Panc1 (cell line): ENCODE data around the gene MRPS22. TPM values are rescaled to one million over a fixed set of nuclear protein-coding genes. Genes with fewer than 3 reads are reported as not detected.
A peak's percentile ranks its signal among the peaks of the same experiment; 100 is the strongest.

Source experiments
- ATAC-seq: fragments of 200-7000 bp; cut with Tn5 transposase; 2 replicates; pipeline ENCODE4 v1.9.1; 2020; ENCODE audit warnings: mild to moderate bottlenecking, moderate library complexity
- BruUV-seq: library from RNA; stranded (reverse); fragments of 400-500 nt; replicated peaks from 2 replicates; lab custom pipeline; 2021; lab: Mats Ljungman, UMichigan
- CTCF ChIA-PET: fragments of 300-600 bp; sonication (Branson Sonifier 250); formaldehyde crosslinking; loops from one replicate; lab custom pipeline; 2022; ENCODE audit warnings: antibody characterized with exemption; lab: Charles Lee
- POLR2A ChIA-PET: fragments of 300-600 bp; sonication (Branson Sonifier 250); formaldehyde crosslinking; loops from one replicate; lab custom pipeline; 2022; ENCODE audit warnings: antibody characterized with exemption; lab: Charles Lee
- DNase-seq: peaks from one replicate; pipeline ENCODE4 v3.0.0-alpha.2; 2010; ENCODE audit warnings: low read depth, low spot score
- H3K27ac ChIP-seq: 2 replicates; pipeline ENCODE4 v1.5.1; 2011; ENCODE audit warnings: mild to moderate bottlenecking, low read length, inconsistent platforms
- H3K27me3 ChIP-seq: fragments of 200-500 bp; sonication (Bioruptor generic); 2 replicates; pipeline ENCODE4 v1.6.0; 2014; ENCODE audit warnings: low read length, inconsistent platforms; ENCODE audit not compliant: control insufficient read depth, insufficient read depth
- H3K36me3 ChIP-seq: fragments of 200-500 bp; sonication (Bioruptor generic); 2 replicates; pipeline ENCODE4 v1.5.1; 2014; ENCODE audit warnings: inconsistent platforms, mild to moderate bottlenecking, low read length, moderate library complexity; ENCODE audit not compliant: control insufficient read depth, insufficient read depth
- H3K4me1 ChIP-seq: 2 replicates; pipeline ENCODE4 v1.5.1; 2011; ENCODE audit warnings: inconsistent platforms, mild to moderate bottlenecking, low read length, moderate library complexity; ENCODE audit not compliant: control insufficient read depth, insufficient read depth
- H3K4me3 ChIP-seq, 2 experiments: 2 replicates each; pipeline ENCODE4 v1.5.1; 2011 to 2012; ENCODE audit warnings: low read depth in 2 of 2, low read length in 2 of 2, mild to moderate bottlenecking in 2 of 2, inconsistent platforms in 1 of 2, moderate library complexity in 1 of 2
- H3K9me3 ChIP-seq: fragments of 200-500 bp; sonication (Bioruptor generic); 2 replicates; pipeline ENCODE4 v1.5.1; 2014; ENCODE audit warnings: low read depth, mild to moderate bottlenecking, inconsistent platforms, low read length, moderate library complexity; ENCODE audit not compliant: control insufficient read depth, insufficient read depth
- CTCF ChIP-seq: fragments of 450-650 bp; IDR thresholded peaks from 2 replicates; pipeline ENCODE4 v1.5.1; 2017; ENCODE audit warnings: mild to moderate bottlenecking
- POLR2AphosphoS5 ChIP-seq: IDR thresholded peaks from 2 replicates; pipeline ENCODE4 v1.6.1; 2012; ENCODE audit warnings: mild to moderate bottlenecking, low read depth, low read length, moderate library complexity
- REST ChIP-seq, 2 experiments: IDR thresholded peaks; 2 replicates each; pipeline ENCODE4 v1.6.1; 2011 to 2012; ENCODE audit warnings: low read depth in 2 of 2, control low read depth in 1 of 2, low read length in 1 of 2, mild to moderate bottlenecking in 1 of 2, moderate library complexity in 1 of 2; ENCODE audit not compliant: insufficient read depth in 1 of 2
- SIN3A ChIP-seq: IDR thresholded peaks from 2 replicates; pipeline ENCODE4 v1.6.1; 2012; ENCODE audit warnings: low read depth, mild to moderate bottlenecking, low read length, moderate library complexity, borderline replicate concordance; ENCODE audit not compliant: insufficient read depth
- TCF7L2 ChIP-seq: IDR thresholded peaks from 2 replicates; pipeline ENCODE4 v1.6.1; 2011; ENCODE audit warnings: mild to moderate bottlenecking, low read depth, low read length, inconsistent platforms
- in situ Hi-C: cut with HindIII; loops from 2 replicates; pipeline ENCODE4 v1.10.0; 2016; ENCODE audit warnings: low sequenced_read_pairs, low pct_unique_long_range_greater_than_20kb
- intact Hi-C: fragments of 100-400 bp; cut with micrococcal nuclease; formaldehyde crosslinking; loops from one replicate; pipeline ENCODE4 v1.10.0; 2022; ENCODE audit not compliant: unreplicated experiment
- total RNA-seq: library from RNA; stranded (reverse); gene quantifications from one replicate; pipeline ENCODE4 v1.2.1, GENCODE V29; 2021; ENCODE audit not compliant: unreplicated experiment

Gene MRPS22
- total RNA-seq, 1 experiment from 2014 or later: 61.9 TPM

- no peak for TF ChIP-seq REST (IDR thresholded peaks at IDR 0.05; ENCODE audit: insufficient read depth in 1 of 2, low read depth in 2 of 2, low read length in 1 of 2)
Measured at GRCh38 chr3:139300416-139300815, 43.4 kb upstream of the MRPS22 start (continued).

GRCh38 chr3:139301183-139301582 is 42.6 kb upstream of the MRPS22 start:
- intact Hi-C loops: no loop called here
- CTCF ChIA-PET: interaction anchor here (0.5 to 1.0 kb wide), 2 partner anchors 18 to 365 kb away, joined by 3 to 4 read pairs; no protein-coding TSS in a partner anchor
- no peak for ATAC-seq
- Histone ChIP-seq H3K36me3 (no peaks in the 10 kb centered on the region), H3K9me3 (no peaks in the 10 kb centered on the region), H3K4me1 (peaks cover 58% of the 10 kb centered on the region), H3K27me3 (no peaks in the 10 kb centered on the region), H3K27ac (peak overlapping the region; percentile 81), H3K4me3 (no peak overlapping the region)
- DNase-seq: no peak
- POLR2A ChIA-PET: no interaction called here
- BruUV-seq: no TSS peak
- TF ChIP-seq SIN3A (no peak), REST (IDR thresholded peaks at IDR 0.05; ENCODE audit: insufficient read depth in 1 of 2, low read depth in 2 of 2, low read length in 1 of 2) (no peak), TCF7L2 (no peak), CTCF (no peak), POLR2AphosphoS5 (no peak)
- in situ Hi-C loops: no loop called here

GRCh38 chr3:139301654-139302053 is 42.2 kb upstream of the MRPS22 start:
- in situ Hi-C loops: no loop called here
- peak overlapping the region; percentile 81 for H3K27ac ChIP-seq
- DNase-seq (no peak), ATAC-seq (peak; percentile 54)
- ChIA-PET POLR2A (no interaction called here), CTCF (interaction anchor here (0.5 kb wide), 1 partner anchor 365 kb away, joined by 4 read pairs; no protein-coding TSS in a partner anchor)
- intact Hi-C loops: no loop called here
- H3K9me3 ChIP-seq: no peaks in the 10 kb centered on the region
- H3K27me3 ChIP-seq: no peaks in the 10 kb centered on the region
- H3K4me3 ChIP-seq: no peak overlapping the region
- TF ChIP-seq TCF7L2 (no peak), REST (IDR thresholded peaks at IDR 0.05; ENCODE audit: insufficient read depth in 1 of 2, low read depth in 2 of 2, low read length in 1 of 2) (no peak), POLR2AphosphoS5 (no peak), CTCF (no peak), SIN3A (no peak)
- no TSS peak for BruUV-seq
- H3K4me1 ChIP-seq: peaks cover 53% of the 10 kb centered on the region
- H3K36me3 ChIP-seq: no peaks in the 10 kb centered on the region
